Naive thymus-derived CD8-positive, alpha-beta T cell (primary cell): ENCODE results near the gene IGFBP7. TPM values are rescaled to one million over a fixed set of nuclear protein-coding genes. Genes with fewer than 3 reads are reported as not detected.

Experiments used
- ATAC-seq, 2 donors: fragments of 150-1000 bp; cut with Tn5 transposase in 1 of 2; sonication (Bioruptor Pico), chemical (Tn5 transposase) in 1 of 2; 1 replicate in 1 of 2; 2 replicates in 1 of 2; pipeline ENCODE4 v1.10.0; 2021; ENCODE audit warnings: mild to moderate bottlenecking in 2 of 2, moderate library complexity in 2 of 2
- POLR2A ChIA-PET: fragments of 350-600 bp; sonication (Branson Sonifier 250); formaldehyde crosslinking; loops from one replicate; lab custom pipeline; 2021; ENCODE audit warnings: antibody characterized with exemption; lab: Charles Lee
- DNase-seq, 10 donors: peaks; one replicate each; pipeline versions ENCODE4 v3.0.0 to v3.0.0-alpha.2; 2020 to 2022
- H3K27ac Mint-ChIP-seq, 10 donors: one replicate each; pipeline ENCODE4 v1.8.0; 2020 to 2022; ENCODE audit warnings: mild to moderate bottlenecking in 10 of 10, mixed read lengths in 10 of 10, moderate library complexity in 4 of 10, inconsistent platforms in 1 of 10
- H3K27me3 Mint-ChIP-seq, 5 donors: one replicate each; pipeline ENCODE4 v1.8.0; 2021 to 2022; ENCODE audit warnings: mixed read lengths in 5 of 5
- H3K36me3 Mint-ChIP-seq, 3 donors: one replicate each; pipeline ENCODE4 v1.8.0; 2020 to 2022; ENCODE audit warnings: mixed read lengths in 3 of 3, mild to moderate bottlenecking in 2 of 3, inconsistent platforms in 1 of 3
- H3K4me1 Mint-ChIP-seq, 4 donors: one replicate each; pipeline ENCODE4 v1.8.0; 2021 to 2022; ENCODE audit warnings: mixed read lengths in 4 of 4
- H3K4me3 Mint-ChIP-seq, 10 donors: one replicate each; pipeline ENCODE4 v1.8.0; 2020 to 2022; ENCODE audit warnings: mild to moderate bottlenecking in 10 of 10, mixed read lengths in 10 of 10, moderate library complexity in 6 of 10, inconsistent platforms in 1 of 10
- H3K9me3 Mint-ChIP-seq, 9 donors: one replicate each; pipeline ENCODE4 v1.8.0; 2020 to 2022; ENCODE audit warnings: mixed read lengths in 9 of 9, mild to moderate bottlenecking in 3 of 9, inconsistent platforms in 1 of 9, moderate library complexity in 1 of 9
- polyA plus RNA-seq, 3 donors: library from polyadenylated mRNA; unstranded; fragments of 300-500 nt; fragmentation: Illumina TruSeq; gene quantifications; one replicate each; pipeline ENCODE4 v1.2.3, GENCODE V29; 2021
- total RNA-seq, 8 experiments: library from RNA in 2 of 8; stranded (reverse) in 2 of 8; gene quantifications; one replicate each; pipeline ENCODE4 v1.2.3 and lab custom pipeline; 2021 to 2026

IGFBP7 gene
- total and polyA plus RNA-seq, 5 experiments from 2014 or later: not detected

DNA sequence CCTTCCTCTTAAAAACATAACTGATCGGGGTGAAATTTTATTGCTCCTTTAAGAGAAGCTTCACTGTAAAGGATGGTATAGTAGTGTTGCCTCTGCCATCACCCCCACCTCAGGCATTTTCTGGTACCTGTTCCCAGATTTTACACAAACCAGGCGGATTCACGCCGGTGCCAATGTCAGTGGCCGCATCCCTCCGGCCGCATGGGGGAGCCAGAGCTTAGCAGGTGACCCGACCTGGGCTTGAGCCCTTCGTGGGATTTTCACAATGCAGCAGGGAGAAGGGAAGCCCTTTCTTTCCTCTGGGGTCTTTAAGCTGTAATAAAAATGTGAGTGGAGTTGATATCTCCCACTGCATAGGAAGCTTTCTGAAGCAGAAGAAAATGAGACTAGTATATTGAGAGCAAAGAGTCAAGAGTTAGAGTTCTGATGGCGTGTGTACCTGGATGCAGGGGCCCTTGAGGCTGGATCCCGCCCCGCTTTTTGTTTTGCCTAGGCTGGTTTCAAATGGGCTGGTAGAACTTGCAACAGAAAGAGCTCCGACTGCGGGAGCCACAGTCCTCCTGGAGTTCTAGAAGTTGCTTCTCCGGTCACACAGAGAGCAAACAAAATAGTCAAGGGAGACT is 72.1 kb downstream of the IGFBP7 start:
- POLR2A ChIA-PET: no interaction called here
- Mint-ChIP-seq H3K27me3 (peaks cover 0 to 17% (median 12%) of the 10 kb centered on the region in 5 donors), H3K9me3 (no peaks in the 10 kb centered on the region), H3K27ac (no peak overlapping the region), H3K4me3 (no peak overlapping the region), H3K36me3 (no peaks in the 10 kb centered on the region), H3K4me1 (no peaks in the 10 kb centered on the region)
- ATAC-seq (no peak), DNase-seq (peak in 1 of 10 donors; percentile 2)

DNA sequence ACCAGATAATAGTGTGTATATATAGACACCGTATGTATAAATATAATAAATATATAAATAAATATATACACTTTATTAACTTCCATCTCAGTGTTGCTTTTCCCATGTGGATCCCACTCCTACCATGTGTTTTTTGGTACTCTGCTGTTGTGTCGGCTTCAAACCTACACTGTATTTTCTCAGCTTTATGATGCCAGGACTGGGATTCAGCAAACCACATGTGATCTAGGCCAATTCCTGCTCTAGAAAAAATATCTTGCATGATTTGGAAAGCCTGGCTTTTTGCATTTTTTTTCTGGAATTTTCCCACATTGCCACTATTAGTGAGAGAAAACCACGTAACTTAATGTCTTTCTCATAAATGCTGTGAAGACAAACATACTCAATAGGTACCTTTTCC is 75.7 kb downstream of the IGFBP7 start:
- no peaks in the 10 kb centered on the region for H3K4me1 Mint-ChIP-seq
- peaks cover 0 to 25% (median 6%) of the 10 kb centered on the region in 3 donors for H3K36me3 Mint-ChIP-seq
- POLR2A ChIA-PET: no interaction called here
- no peak overlapping the region for H3K4me3 Mint-ChIP-seq
- peaks cover 0 to 4% (median 0%) of the 10 kb centered on the region in 5 donors for H3K27me3 Mint-ChIP-seq
- H3K9me3 Mint-ChIP-seq: no peaks in the 10 kb centered on the region
- no peak overlapping the region for H3K27ac Mint-ChIP-seq
- ATAC-seq (no peak), DNase-seq (no peak)

DNA sequence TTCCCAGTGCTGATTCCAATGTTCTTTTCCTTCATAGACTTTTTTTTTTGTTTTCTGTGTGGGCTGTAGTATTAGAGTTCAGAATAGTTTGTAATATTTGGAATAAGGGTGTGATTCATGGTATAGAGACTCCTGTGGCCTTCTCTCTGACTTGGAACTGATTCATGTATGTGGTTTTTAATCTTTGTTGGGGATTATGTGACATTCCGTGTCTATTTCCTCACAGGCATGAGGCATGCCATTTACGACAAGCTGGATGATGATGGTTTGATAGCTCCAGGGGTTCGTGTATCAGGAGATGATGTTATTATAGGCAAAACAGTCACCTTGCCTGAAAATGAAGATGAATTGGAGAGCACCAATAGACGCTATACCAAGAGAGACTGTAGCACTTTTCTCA is 87.1 kb downstream of the IGFBP7 start:
- ATAC-seq: no peak
- Mint-ChIP-seq H3K27me3 (no peaks in the 10 kb centered on the region), H3K36me3 (peaks cover 13 to 98% (median 45%) of the 10 kb centered on the region in 3 donors), H3K27ac (peak overlapping the region in 2 of 10 donors; percentile 9 to 43), H3K4me3 (no peak overlapping the region), H3K9me3 (no peaks in the 10 kb centered on the region), H3K4me1 (peaks cover 3 to 12% (median 8%) of the 10 kb centered on the region in 4 donors)
- DNase-seq: no peak
- POLR2A ChIA-PET: no interaction called here

DNA sequence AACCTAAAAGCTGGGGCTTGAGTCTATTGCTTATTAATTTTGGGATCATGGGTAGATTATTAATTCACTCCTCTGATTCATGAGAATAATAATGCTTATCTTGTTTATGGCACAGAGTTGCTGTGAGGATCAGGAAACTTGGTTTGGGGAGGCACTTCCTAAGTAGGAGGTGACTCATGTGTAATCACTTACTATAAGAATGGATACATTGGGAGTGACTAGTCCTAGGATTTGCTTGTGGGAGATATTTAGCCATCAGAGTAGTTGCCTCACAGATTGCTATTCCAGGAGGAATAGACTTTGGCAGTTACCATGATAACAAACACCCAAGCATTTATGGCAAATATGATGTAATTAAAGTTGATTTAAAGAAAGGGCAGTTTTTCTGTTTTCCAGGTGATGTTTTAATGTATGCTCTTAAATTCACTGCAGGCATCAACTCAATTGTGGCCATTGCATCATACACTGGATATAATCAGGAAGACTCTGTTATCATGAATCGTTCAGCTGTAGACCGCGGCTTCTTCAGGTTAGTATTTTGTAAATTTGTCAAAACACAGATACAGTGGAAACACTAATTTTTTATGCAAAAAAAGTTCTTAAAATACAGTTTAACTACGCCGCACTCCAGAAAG is 89.6 kb downstream of the IGFBP7 start:
- Mint-ChIP-seq H3K36me3 (peaks cover 13 to 98% (median 47%) of the 10 kb centered on the region in 3 donors), H3K27ac (peak overlapping the region in 4 of 10 donors; percentile 37 to 68 (median 50)), H3K27me3 (no peaks in the 10 kb centered on the region), H3K9me3 (no peaks in the 10 kb centered on the region), H3K4me1 (peaks cover 4 to 16% (median 10%) of the 10 kb centered on the region in 4 donors), H3K4me3 (no peak overlapping the region)
- DNase-seq: no peak
- ATAC-seq: no peak
- POLR2A ChIA-PET: no interaction called here

DNA sequence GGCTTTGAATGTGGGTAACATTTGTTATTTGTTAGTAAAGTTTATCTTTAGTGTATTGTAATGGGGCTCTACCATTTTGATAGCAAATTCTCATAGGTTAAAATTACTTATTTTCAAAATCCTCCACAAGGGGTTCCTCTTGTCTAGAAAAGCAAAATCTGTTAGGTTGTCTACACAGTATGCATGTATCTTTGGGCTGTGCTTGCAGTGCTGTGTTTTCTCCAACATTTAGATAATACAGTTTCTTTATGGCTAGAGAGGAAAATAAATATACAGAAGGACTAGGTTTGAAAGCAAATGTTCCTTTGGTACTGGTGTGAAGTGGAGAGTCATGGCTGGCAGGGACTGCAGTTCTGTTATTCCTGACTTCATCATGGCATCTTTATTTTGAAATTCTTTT is 91.2 kb downstream of the IGFBP7 start:
- Mint-ChIP-seq H3K27me3 (no peaks in the 10 kb centered on the region), H3K4me3 (no peak overlapping the region), H3K4me1 (peaks cover 4 to 16% (median 10%) of the 10 kb centered on the region in 4 donors), H3K27ac (peak overlapping the region in 1 of 10 donors; percentile 57), H3K36me3 (peaks cover 9 to 97% (median 40%) of the 10 kb centered on the region in 3 donors), H3K9me3 (no peaks in the 10 kb centered on the region)
- no peak for ATAC-seq
- no peak for DNase-seq
- POLR2A ChIA-PET: no interaction called here

DNA sequence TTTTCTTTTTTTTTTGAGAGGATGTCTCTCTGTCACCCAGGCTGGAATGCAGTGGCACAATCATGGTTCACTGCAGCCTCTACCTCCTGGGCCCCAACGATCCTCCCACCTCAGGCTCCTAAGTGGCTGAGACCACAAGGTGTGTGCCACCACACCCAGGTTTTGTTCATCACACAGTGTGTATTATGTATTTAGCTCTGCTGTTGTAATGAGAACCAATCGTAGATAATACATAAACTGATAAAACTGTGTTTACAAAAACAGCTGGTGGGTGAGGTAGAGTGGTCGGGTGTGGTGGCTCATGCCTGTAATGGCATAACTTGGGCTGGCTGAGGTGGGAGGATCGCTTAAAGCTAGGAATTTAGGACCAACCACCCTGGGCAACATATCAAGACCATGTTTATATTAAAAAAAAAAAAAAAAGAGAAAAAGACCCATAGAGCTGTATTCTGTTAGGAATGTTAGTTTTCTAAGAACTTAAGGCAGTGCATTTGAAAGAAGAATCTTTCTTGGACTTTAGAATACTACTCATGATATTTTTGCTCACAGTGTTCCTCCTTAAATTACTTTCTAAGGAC is 96.6 kb downstream of the IGFBP7 start:
- DNase-seq: no peak
- peak overlapping the region in 3 of 10 donors; percentile 11 to 19 (median 15) for H3K27ac Mint-ChIP-seq
- no peaks in the 10 kb centered on the region for H3K9me3 Mint-ChIP-seq
- no peaks in the 10 kb centered on the region for H3K27me3 Mint-ChIP-seq
- POLR2A ChIA-PET: interaction anchor here (0.6 kb wide), 1 partner anchor 34 kb away, joined by 3 read pairs; no protein-coding TSS in a partner anchor
- H3K4me3 Mint-ChIP-seq: no peak overlapping the region
- peaks cover 0 to 93% (median 18%) of the 10 kb centered on the region in 3 donors for H3K36me3 Mint-ChIP-seq
- no peak for ATAC-seq
- peaks cover 6 to 18% (median 15%) of the 10 kb centered on the region in 4 donors for H3K4me1 Mint-ChIP-seq

DNA sequence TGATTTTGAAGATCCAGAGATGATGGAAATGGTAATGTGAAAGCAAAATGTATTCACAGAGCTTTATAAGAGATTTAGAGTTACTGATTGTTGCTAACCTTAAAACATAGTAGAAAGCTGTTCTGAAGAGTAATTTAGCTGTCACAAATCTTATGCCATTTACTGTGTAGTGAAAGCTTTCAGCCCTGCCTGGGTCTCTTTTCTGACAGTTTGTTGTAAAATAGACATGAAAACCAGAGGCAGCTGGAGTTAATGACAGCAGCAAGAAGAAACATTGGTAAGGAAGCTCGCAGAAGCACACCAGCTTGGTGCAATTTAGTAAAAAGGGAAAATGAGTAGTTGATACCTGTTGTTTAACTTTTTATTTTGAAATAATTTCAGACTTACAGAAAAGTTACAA is 110.4 kb downstream of the IGFBP7 start:
- H3K27ac Mint-ChIP-seq: peak overlapping the region in 1 of 10 donors; percentile 39
- ATAC-seq: no peak
- POLR2A ChIA-PET: interaction anchor here (1.9 kb wide), 1 partner anchor 22 kb away, joined by 8 read pairs; the partner anchor contains the start of genes NOA1 and POLR2B
- no peak overlapping the region for H3K4me3 Mint-ChIP-seq
- no peaks in the 10 kb centered on the region for H3K27me3 Mint-ChIP-seq
- DNase-seq: no peak
- H3K9me3 Mint-ChIP-seq: no peaks in the 10 kb centered on the region
- H3K4me1 Mint-ChIP-seq: peaks cover 0 to 16% (median 11%) of the 10 kb centered on the region in 4 donors
- peaks cover 9 to 92% (median 28%) of the 10 kb centered on the region in 3 donors for H3K36me3 Mint-ChIP-seq

DNA sequence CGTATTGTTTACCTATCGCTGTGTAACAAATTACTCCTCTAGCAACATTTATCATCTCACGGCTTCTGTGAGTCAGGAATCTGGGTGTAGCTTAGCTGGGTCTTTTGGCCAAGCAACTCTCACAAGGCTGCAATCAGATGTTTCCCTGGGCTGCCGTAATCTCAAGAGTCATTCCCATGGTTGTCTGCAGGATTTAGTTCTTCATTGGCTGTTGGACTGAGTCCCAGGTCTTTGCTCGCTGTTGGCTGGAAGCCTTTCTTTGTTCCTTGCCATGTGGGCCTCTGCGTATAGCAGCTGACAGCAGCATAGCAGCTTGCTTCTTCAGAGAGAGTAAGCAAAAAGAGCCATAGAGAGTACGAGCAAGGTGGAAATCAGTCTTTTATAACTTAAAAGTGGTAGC is 114.7 kb downstream of the IGFBP7 start:
- ATAC-seq (no peak), DNase-seq (no peak)
- peaks cover 5 to 92% (median 28%) of the 10 kb centered on the region in 3 donors for H3K36me3 Mint-ChIP-seq
- peak overlapping the region in 2 of 10 donors; percentile 1 to 48 for H3K27ac Mint-ChIP-seq
- H3K27me3 Mint-ChIP-seq: no peaks in the 10 kb centered on the region
- H3K9me3 Mint-ChIP-seq: no peaks in the 10 kb centered on the region
- no peak overlapping the region for H3K4me3 Mint-ChIP-seq
- peaks cover 18 to 28% (median 20%) of the 10 kb centered on the region in 4 donors for H3K4me1 Mint-ChIP-seq
- POLR2A ChIA-PET: no interaction called here

DNA sequence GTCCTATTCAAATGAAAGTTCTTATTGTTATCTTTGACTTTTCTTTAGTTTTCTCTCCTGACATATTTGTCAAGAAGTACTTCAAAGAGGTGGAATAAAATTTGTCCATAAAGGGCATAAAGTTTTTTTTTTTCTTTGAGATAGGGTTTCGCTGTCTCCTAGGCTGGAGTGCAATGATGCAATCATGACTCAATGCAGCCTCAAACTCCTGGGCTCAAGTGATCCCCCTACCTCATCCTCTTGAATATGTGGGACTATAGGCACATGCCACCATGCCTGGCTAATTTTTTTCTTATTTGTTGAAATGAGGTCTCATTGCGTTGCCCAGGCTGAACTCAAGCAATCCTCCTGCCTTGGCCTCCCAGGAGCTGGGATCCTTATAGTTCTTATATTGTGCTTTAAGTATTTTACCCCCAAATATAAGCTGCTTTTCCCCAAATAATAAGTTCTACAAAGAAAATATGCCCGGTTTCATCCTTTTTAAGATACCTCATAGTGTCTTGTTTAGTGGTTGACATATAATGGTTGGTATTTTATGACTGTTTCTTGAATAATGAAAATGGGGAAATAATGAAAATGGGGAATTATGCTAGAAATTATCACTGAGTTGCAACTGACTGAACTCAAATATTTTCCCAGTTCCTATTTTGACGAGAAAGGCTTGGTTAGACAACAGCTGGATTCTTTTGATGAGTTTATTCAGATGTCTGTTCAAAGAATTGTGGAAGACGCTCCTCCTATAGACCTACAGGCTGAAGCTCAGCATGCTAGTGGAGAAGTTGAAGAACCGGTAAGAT is 119.9 kb downstream of the IGFBP7 start:
- DNase-seq (no peak), ATAC-seq (no peak)
- Mint-ChIP-seq H3K27me3 (no peaks in the 10 kb centered on the region), H3K36me3 (peaks cover 0 to 91% (median 34%) of the 10 kb centered on the region in 3 donors), H3K4me3 (no peak overlapping the region), H3K4me1 (peaks cover 19 to 51% (median 36%) of the 10 kb centered on the region in 4 donors), H3K9me3 (no peaks in the 10 kb centered on the region), H3K27ac (peak overlapping the region in 6 of 10 donors; percentile 3 to 72 (median 32))
- POLR2A ChIA-PET: interaction anchor here (1.3 kb wide), 1 partner anchor 12 kb away, joined by 4 read pairs; the partner anchor contains the start of gene NOA1

DNA sequence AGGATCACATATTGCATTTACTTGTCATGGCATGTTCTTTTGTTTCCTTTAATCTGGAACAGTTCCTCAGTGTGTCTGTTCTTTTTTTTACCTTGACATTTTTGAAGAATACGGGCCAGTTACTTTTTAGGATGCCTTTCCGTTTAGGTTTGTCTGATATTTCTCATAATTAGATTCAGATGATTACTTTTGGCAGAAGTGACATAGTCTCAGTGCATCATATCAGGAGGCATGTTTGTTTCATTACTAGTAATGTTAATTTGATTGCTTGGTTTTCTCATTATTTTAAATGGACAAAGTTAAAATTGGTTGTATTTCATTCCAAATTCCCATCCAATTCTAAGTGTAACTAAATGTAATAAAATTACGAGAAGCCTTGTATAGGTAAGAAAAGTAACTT is 123.2 kb downstream of the IGFBP7 start:
- no peak for ATAC-seq

DNA sequence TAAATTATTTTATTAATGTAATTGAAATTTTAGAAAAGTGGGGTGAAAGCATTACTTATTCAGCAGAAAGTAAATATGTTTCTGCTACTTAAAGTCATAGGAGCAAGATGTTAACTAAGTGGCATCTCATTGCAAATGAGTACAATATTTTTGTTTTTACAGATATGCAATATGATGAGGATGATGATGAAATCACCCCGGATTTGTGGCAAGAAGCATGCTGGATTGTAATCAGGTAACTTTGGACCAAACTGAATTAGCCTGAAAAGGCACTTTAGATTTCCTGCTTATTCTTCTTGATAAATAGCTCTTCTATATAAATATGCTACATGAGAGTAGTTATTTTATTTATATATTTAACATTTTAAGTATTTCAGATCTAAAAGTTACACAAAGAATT is 124.0 kb downstream of the IGFBP7 start:
- Mint-ChIP-seq H3K36me3 (peaks cover 0 to 77% (median 26%) of the 10 kb centered on the region in 3 donors), H3K4me1 (peaks cover 25 to 75% (median 60%) of the 10 kb centered on the region in 4 donors), H3K27ac (no peak overlapping the region), H3K4me3 (no peak overlapping the region), H3K27me3 (no peaks in the 10 kb centered on the region), H3K9me3 (no peaks in the 10 kb centered on the region)
- no peak for ATAC-seq
- no peak for DNase-seq
- POLR2A ChIA-PET: interaction anchor here (1.0 kb wide), 1 partner anchor 9 kb away, joined by 3 read pairs; the partner anchor contains the start of gene NOA1

More for the DNA sequence above, 123.2 kb downstream of the IGFBP7 start:
- Mint-ChIP-seq H3K36me3 (peaks cover 0 to 79% (median 28%) of the 10 kb centered on the region in 3 donors), H3K27ac (no peak overlapping the region), H3K4me3 (no peak overlapping the region), H3K27me3 (no peaks in the 10 kb centered on the region), H3K9me3 (no peaks in the 10 kb centered on the region), H3K4me1 (peaks cover 25 to 75% (median 55%) of the 10 kb centered on the region in 4 donors)
- DNase-seq: no peak
- POLR2A ChIA-PET: no interaction called here

DNA sequence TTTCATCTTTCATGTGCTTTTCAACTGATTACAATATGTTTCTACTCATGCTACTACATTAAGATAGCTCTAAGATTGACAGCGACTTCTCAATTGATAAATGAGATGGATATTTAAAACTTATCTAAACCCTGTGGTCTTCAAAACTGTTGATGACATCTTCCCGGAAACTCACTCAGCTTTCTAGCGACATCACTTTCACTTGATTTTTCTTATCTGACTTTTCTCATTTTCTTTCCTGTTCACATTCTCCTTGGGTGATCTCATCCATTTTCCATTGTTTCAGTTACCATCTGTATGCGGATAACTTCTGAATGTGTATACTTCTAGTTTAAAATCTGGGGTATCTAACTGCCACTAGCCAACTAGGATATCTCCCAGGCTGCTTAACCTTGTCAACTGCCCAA is 128.4 kb downstream of the IGFBP7 start:
- Mint-ChIP-seq H3K36me3 (peaks cover 0 to 42% (median 6%) of the 10 kb centered on the region in 3 donors), H3K27ac (peak overlapping the region; percentile 21 to 87 (median 61)), H3K4me1 (peaks cover 17 to 75% (median 56%) of the 10 kb centered on the region in 4 donors), H3K27me3 (no peaks in the 10 kb centered on the region), H3K4me3 (peak overlapping the region; percentile 21 to 100 (median 99)), H3K9me3 (no peaks in the 10 kb centered on the region)
- no peak for ATAC-seq
- POLR2A ChIA-PET: interaction anchor here (0.7 kb wide), 1 partner anchor 1033 kb away, joined by 3 read pairs; no protein-coding TSS in a partner anchor
- no peak for DNase-seq
